Calu3 (cell line): ENCODE data around the gene TGM1. TPM values are rescaled to one million over a fixed set of nuclear protein-coding genes. Genes with fewer than 3 reads are reported as not detected.

Experiments
- BruUV-seq: library from RNA; stranded (reverse); fragments of 400-500 nt; replicated peaks from 2 replicates; lab custom pipeline; 2021; lab: Mats Ljungman, UMichigan
- CTCF ChIA-PET: fragments of 300-600 bp; sonication (Branson Sonifier 250); formaldehyde crosslinking; loops from one replicate; lab custom pipeline; 2022; ENCODE audit warnings: antibody characterized with exemption; lab: Charles Lee
- DNase-seq: peaks from one replicate; pipeline ENCODE4 v3.0.0; 2022
- H3K27ac Mint-ChIP-seq: one replicate; pipeline ENCODE4 v1.8.0; 2022; ENCODE audit warnings: mixed read lengths; ENCODE audit not compliant: unreplicated experiment
- H3K27me3 Mint-ChIP-seq: one replicate; pipeline ENCODE4 v1.8.0; 2022; ENCODE audit warnings: mixed read lengths; ENCODE audit not compliant: unreplicated experiment
- H3K36me3 Mint-ChIP-seq: one replicate; pipeline ENCODE4 v1.8.0; 2022; ENCODE audit warnings: mild to moderate bottlenecking, moderate library complexity, mixed read lengths; ENCODE audit not compliant: insufficient read depth, unreplicated experiment
- H3K4me1 Mint-ChIP-seq: one replicate; pipeline ENCODE4 v1.8.0; 2022; ENCODE audit warnings: mild to moderate bottlenecking, low read depth, mixed read lengths; ENCODE audit not compliant: unreplicated experiment
- H3K4me3 Mint-ChIP-seq: one replicate; pipeline ENCODE4 v1.8.0; 2022; ENCODE audit warnings: mild to moderate bottlenecking, low read depth, moderate library complexity, mixed read lengths; ENCODE audit not compliant: unreplicated experiment
- H3K9me3 Mint-ChIP-seq: one replicate; pipeline ENCODE4 v1.8.0; 2022; ENCODE audit warnings: low read depth, mixed read lengths; ENCODE audit not compliant: unreplicated experiment
- CTCF ChIP-seq: fragments of 200-600 bp; IDR thresholded peaks from one replicate; pipeline ENCODE4 v1.8.0; 2022; ENCODE audit warnings: antibody characterized with exemption; ENCODE audit not compliant: unreplicated experiment
- intact Hi-C: fragments of 100-400 bp; cut with micrococcal nuclease; formaldehyde crosslinking; loops from one replicate; pipeline ENCODE4 v1.10.0; 2022; ENCODE audit not compliant: unreplicated experiment
- total RNA-seq: library from RNA; stranded (reverse); gene quantifications from 2 replicates; pipeline ENCODE4 v1.2.3, GENCODE V29; 2022

Gene TGM1
- total RNA-seq, 1 experiment from 2014 or later: 4.5 TPM

GRCh38 chr14:24273422-24273998 lies 10.5 kb upstream of the TGM1 start:
- Mint-ChIP-seq H3K27me3 (no peaks in the 10 kb centered on the region), H3K36me3 (peaks cover 26% of the 10 kb centered on the region), H3K4me3 (no peak overlapping the region), H3K27ac (peak overlapping the region; percentile 56), H3K9me3 (no peaks in the 10 kb centered on the region), H3K4me1 (peaks cover 38% of the 10 kb centered on the region)
- CTCF ChIA-PET: interaction anchor here (1.7 kb wide), 1 partner anchor 24 kb away, joined by 9 read pairs; no protein-coding TSS in a partner anchor
- DNase-seq: no peak
- BruUV-seq: no TSS peak
- intact Hi-C loops: no loop called here
- TF ChIP-seq CTCF: no peak

GRCh38 chr14:24272467-24272866 lies 9.5 kb upstream of the TGM1 start:
- peak overlapping the region; percentile 67 for H3K4me3 Mint-ChIP-seq
- intact Hi-C loops: no loop called here
- CTCF ChIA-PET: no interaction called here
- BruUV-seq: no TSS peak
- peaks cover 26% of the 10 kb centered on the region for H3K36me3 Mint-ChIP-seq
- peaks cover 32% of the 10 kb centered on the region for H3K4me1 Mint-ChIP-seq
- TF ChIP-seq CTCF: no peak
- H3K27ac Mint-ChIP-seq: peak overlapping the region; percentile 65
- no peaks in the 10 kb centered on the region for H3K9me3 Mint-ChIP-seq
- no peaks in the 10 kb centered on the region for H3K27me3 Mint-ChIP-seq
- no peak for DNase-seq

- no peak for TF ChIP-seq CTCF
Observed at GRCh38 chr14:24271834-24272263, 8.9 kb upstream of the TGM1 start.

GRCh38 chr14:24271134-24271833 lies 8.3 kb upstream of the TGM1 start, which contains the start of gene RABGGTA:
Gene RABGGTA (minus strand): TSS chr14:24271597. CDS start chr14:24271115, 482 bp downstream.
- intact Hi-C loops: loop anchor here (2.0 kb wide), 1 partner anchor 28 kb away; the partner anchor contains the start of gene TINF2
- no peaks in the 10 kb centered on the region for H3K9me3 Mint-ChIP-seq
- H3K4me1 Mint-ChIP-seq: peaks cover 32% of the 10 kb centered on the region
- H3K27ac Mint-ChIP-seq: peak within 1 kb of the TSS; percentile 65
- TF ChIP-seq CTCF: peak; percentile 35
- BruUV-seq: TSS peak; percentile 63
- peak within 1 kb of the TSS; percentile 67 for H3K4me3 Mint-ChIP-seq
- H3K36me3 Mint-ChIP-seq: peaks cover 33% of the 10 kb centered on the region
- no peaks in the 10 kb centered on the region for H3K27me3 Mint-ChIP-seq
- CTCF ChIA-PET: interaction anchor here (1.0 to 1.7 kb wide), 7 partner anchors 8 to 55 kb away, joined by 3 to 9 read pairs (median 5); partner anchors contain the start of genes CIDEB, DHRS1, MDP1 and NOP9
- peak; percentile 90 for DNase-seq

More at GRCh38 chr14:24271834-24272263, 8.9 kb upstream of the TGM1 start:
- no peaks in the 10 kb centered on the region for H3K9me3 Mint-ChIP-seq
- H3K36me3 Mint-ChIP-seq: peaks cover 31% of the 10 kb centered on the region
- intact Hi-C loops: loop anchor here (2.0 kb wide), 1 partner anchor 29 kb away; the partner anchor contains the start of gene TINF2
- H3K27me3 Mint-ChIP-seq: no peaks in the 10 kb centered on the region
- peaks cover 32% of the 10 kb centered on the region for H3K4me1 Mint-ChIP-seq
- BruUV-seq: TSS peak; percentile 58
- CTCF ChIA-PET: interaction anchor here (1.0 to 1.7 kb wide), 6 partner anchors 8 to 56 kb away, joined by 3 to 9 read pairs (median 5); partner anchors contain the start of genes DHRS1, MDP1, NOP9 and TINF2
- peak overlapping the region; percentile 65 for H3K27ac Mint-ChIP-seq
- DNase-seq: no peak
- peak overlapping the region; percentile 67 for H3K4me3 Mint-ChIP-seq
